ENCODE measurements around the gene FOXA1. TPM values are rescaled to one million over a fixed set of nuclear protein-coding genes. Genes with fewer than 3 reads are reported as not detected.
A peak's percentile ranks its signal among the peaks of the same experiment; 100 is the strongest.

The FOXA1 gene
- total RNA-seq, result under 1 TPM in 2 of 4 donors, not detected in 2; 0.09 to 0.44 TPM

- peak within 1 kb of the TSS; percentile 27 to 45 (median 34) for H3K4me3 ChIP-seq
- DNase-seq, result no peak
- ATAC-seq, result peak; percentile 47 to 61
- intact Hi-C loops (cut with DNase I; ENCODE audit: low total_unique reads), result loop anchor here (10.0 kb wide), 1 partner anchor 1100 kb away; no protein-coding TSS in a partner anchor
- H3K27ac ChIP-seq, result no peak within 1 kb of the TSS
- TF ChIP-seq POLR2A (IDR thresholded peaks at IDR 0.05), result no peak
- no peak for TF ChIP-seq CTCF (IDR thresholded peaks at IDR 0.05 in 4 of 5, conservative IDR thresholded peaks at IDR 0.05 in 1 of 5)
- H3K27me3 ChIP-seq, result peaks cover 97 to 98% (median 97%) of the 10 kb centered on the region in 3 donors
- H3K4me1 ChIP-seq, result peaks cover 15 to 29% of the 10 kb centered on the region in 2 donors
- no peaks in the 10 kb centered on the region for H3K36me3 ChIP-seq
- in situ Hi-C loops (cut with MboI; ENCODE audit: low sequenced_read_pairs in 4 of 4), result loop anchor here in 2 of 4 donors (25.0 kb wide), 2 partner anchors 933 to 1083 kb away; partner anchors contain the start of genes NKX2-1 (in 1 of the 2) and PAX9 (in 1 of the 2)
- H3K9me3 ChIP-seq, result no peaks in the 10 kb centered on the region
Measured at GRCh38 chr14:37594971-37595808, at the start of gene FOXA1, which contains the start of gene TTC6. Gene FOXA1 (minus strand): TSS chr14:37595249. CDS start chr14:37594972, 277 bp downstream. Gene TTC6 (plus strand): TSS chr14:37595629. CDS start chr14:37622065, 26,436 bp downstream.

GRCh38 chr14:37643701-37644100, 48.7 kb upstream of the FOXA1 start:
- intact Hi-C loops (cut with DNase I; ENCODE audit: low total_unique reads), result no loop called here
- DNase-seq (no peak), ATAC-seq (no peak)
- H3K36me3 ChIP-seq, result no peaks in the 10 kb centered on the region
- no peak for TF ChIP-seq POLR2A (IDR thresholded peaks at IDR 0.05)
- TF ChIP-seq CTCF (IDR thresholded peaks at IDR 0.05 in 4 of 5, conservative IDR thresholded peaks at IDR 0.05 in 1 of 5), result no peak
- no peaks in the 10 kb centered on the region for H3K4me1 ChIP-seq
- H3K4me3 ChIP-seq, result no peak overlapping the region
- in situ Hi-C loops (cut with MboI; ENCODE audit: low sequenced_read_pairs in 4 of 4), result no loop called here
- H3K27ac ChIP-seq, result no peak overlapping the region
- H3K27me3 ChIP-seq, result no peaks in the 10 kb centered on the region
- H3K9me3 ChIP-seq, result no peaks in the 10 kb centered on the region

GRCh38 chr14:37642125-37642524, 47.1 kb upstream of the FOXA1 start:
- intact Hi-C loops (cut with DNase I; ENCODE audit: low total_unique reads), result no loop called here
- Histone ChIP-seq H3K27ac (no peak overlapping the region), H3K4me1 (no peaks in the 10 kb centered on the region), H3K27me3 (no peaks in the 10 kb centered on the region), H3K9me3 (no peaks in the 10 kb centered on the region), H3K4me3 (no peak overlapping the region), H3K36me3 (no peaks in the 10 kb centered on the region)
- DNase-seq (no peak), ATAC-seq (no peak)
- TF ChIP-seq POLR2A (IDR thresholded peaks at IDR 0.05) (no peak), CTCF (IDR thresholded peaks at IDR 0.05 in 4 of 5, conservative IDR thresholded peaks at IDR 0.05 in 1 of 5) (no peak)
- in situ Hi-C loops (cut with MboI; ENCODE audit: low sequenced_read_pairs in 4 of 4), result no loop called here

- H3K4me1 ChIP-seq, result no peaks in the 10 kb centered on the region
- TF ChIP-seq CTCF (IDR thresholded peaks at IDR 0.05 in 4 of 5, conservative IDR thresholded peaks at IDR 0.05 in 1 of 5), result no peak
- no peak for TF ChIP-seq POLR2A (IDR thresholded peaks at IDR 0.05)
- ATAC-seq (no peak), DNase-seq (no peak)
- no peak overlapping the region for H3K4me3 ChIP-seq
- intact Hi-C loops (cut with DNase I; ENCODE audit: low total_unique reads) (no loop called here), in situ Hi-C loops (cut with MboI; ENCODE audit: low sequenced_read_pairs in 4 of 4) (no loop called here)
- no peaks in the 10 kb centered on the region for H3K27me3 ChIP-seq
- H3K36me3 ChIP-seq, result no peaks in the 10 kb centered on the region
- no peaks in the 10 kb centered on the region for H3K9me3 ChIP-seq
- no peak overlapping the region for H3K27ac ChIP-seq
Measured at GRCh38 chr14:37641117-37641516, 46.1 kb upstream of the FOXA1 start.

Data from gastrocnemius medialis (tissue), 4 donors.